Activated T-cell treated with anti-CD3 and anti-CD28 coated beads, Interleukin-2, amount 50 U/mL, for 72 hours (primary cell): ENCODE data around the gene DCUN1D1. TPM values are rescaled to one million over a fixed set of nuclear protein-coding genes. Genes with fewer than 3 reads are reported as not detected.
A peak's percentile ranks its signal among the peaks of the same experiment; 100 is the strongest.
"Not testable (repeated sequence)": the region's sequence is repeated elsewhere in the genome, so short reads cannot be mapped to it uniquely, and the experiment has no call there.

Experiments
- ATAC-seq, 2 donors: fragments of 150-1000 bp; cut with Tn5 transposase; replicated peaks in 1 of 2; 2 replicates each; pipeline ENCODE4 v1.10.0; 2021; ENCODE audit warnings: moderate library complexity in 2 of 2, mild to moderate bottlenecking in 1 of 2
- DNase-seq, 2 donors: peaks; one replicate each; pipeline ENCODE4 v3.0.0; 2021 to 2022; ENCODE audit warnings: mixed read lengths in 1 of 2
- H3K27ac Mint-ChIP-seq: one replicate; pipeline ENCODE4 v1.8.0; 2022; ENCODE audit warnings: mild to moderate bottlenecking, moderate library complexity, mixed read lengths
- H3K27me3 Mint-ChIP-seq: one replicate; pipeline ENCODE4 v1.8.0; 2022; ENCODE audit warnings: low read depth, mixed read lengths
- H3K36me3 Mint-ChIP-seq, 2 donors: one replicate each; pipeline ENCODE4 v1.8.0; 2022; ENCODE audit warnings: mixed read lengths in 2 of 2, mild to moderate bottlenecking in 1 of 2; ENCODE audit not compliant: insufficient read depth in 2 of 2
- H3K4me1 Mint-ChIP-seq: one replicate; pipeline ENCODE4 v1.8.0; 2022; ENCODE audit warnings: low read depth, mixed read lengths
- H3K4me3 Mint-ChIP-seq, 2 donors: one replicate each; pipeline ENCODE4 v1.8.0; 2022; ENCODE audit warnings: mild to moderate bottlenecking in 2 of 2, mixed read lengths in 2 of 2, moderate library complexity in 2 of 2
- H3K9me3 Mint-ChIP-seq, 2 donors: one replicate each; pipeline ENCODE4 v1.8.0; 2022; ENCODE audit warnings: mixed read lengths in 2 of 2
- total RNA-seq, 2 donors: library from RNA; stranded (reverse); gene quantifications; one replicate each; pipeline ENCODE4 v1.2.3, GENCODE V29; 2022

Gene DCUN1D1
- total RNA-seq, 2 donors from 2014 or later: 43.6 to 44.6 TPM

GRCh38 chr3:182993486-182994201, 13.3 kb upstream of the DCUN1D1 start:
- not testable (repeated sequence) for H3K4me1 Mint-ChIP-seq, H3K27me3 Mint-ChIP-seq, H3K4me3 Mint-ChIP-seq, H3K27ac Mint-ChIP-seq, H3K36me3 Mint-ChIP-seq, ATAC-seq, H3K9me3 Mint-ChIP-seq, DNase-seq

- H3K27ac Mint-ChIP-seq: no peak overlapping the region
- H3K27me3 Mint-ChIP-seq: no peaks in the 10 kb centered on the region
- H3K4me1 Mint-ChIP-seq: no peaks in the 10 kb centered on the region
These were observed 9.2 kb upstream of the DCUN1D1 start for GRCh38 chr3:182989566-182989965.

GRCh38 chr3:182986021-182986420, 5.7 kb upstream of the DCUN1D1 start:
- H3K27me3 Mint-ChIP-seq: no peaks in the 10 kb centered on the region
- ATAC-seq (no peak), DNase-seq (no peak)
- H3K4me1 Mint-ChIP-seq: no peaks in the 10 kb centered on the region
- no peak overlapping the region for H3K4me3 Mint-ChIP-seq
- H3K36me3 Mint-ChIP-seq: no peaks in the 10 kb centered on the region
- H3K9me3 Mint-ChIP-seq: no peaks in the 10 kb centered on the region
- no peak overlapping the region for H3K27ac Mint-ChIP-seq

More at GRCh38 chr3:182989566-182989965, 9.2 kb upstream of the DCUN1D1 start:
- peak in 1 of 2 donors; percentile 13 for ATAC-seq
- H3K36me3 Mint-ChIP-seq: peaks cover 0 to 1% of the 10 kb centered on the region in 2 donors
- H3K4me3 Mint-ChIP-seq: no peak overlapping the region
- peaks cover 3 to 4% of the 10 kb centered on the region in 2 donors for H3K9me3 Mint-ChIP-seq
- no peak for DNase-seq

GRCh38 chr3:182983876-182984275, 3.5 kb upstream of the DCUN1D1 start:
- no peak for ATAC-seq
- H3K4me1 Mint-ChIP-seq: peaks cover 7% of the 10 kb centered on the region
- peaks cover 0 to 3% of the 10 kb centered on the region in 2 donors for H3K36me3 Mint-ChIP-seq
- H3K27me3 Mint-ChIP-seq: no peaks in the 10 kb centered on the region
- H3K9me3 Mint-ChIP-seq: no peaks in the 10 kb centered on the region
- no peak overlapping the region for H3K4me3 Mint-ChIP-seq
- no peak overlapping the region for H3K27ac Mint-ChIP-seq
- DNase-seq: no peak

GRCh38 chr3:182981038-182981380, 671 bp upstream of the DCUN1D1 start:
- peak in 1 of 2 donors; percentile 1 for ATAC-seq
- H3K4me1 Mint-ChIP-seq: peaks cover 27% of the 10 kb centered on the region
- H3K27me3 Mint-ChIP-seq: no peaks in the 10 kb centered on the region
- peak overlapping the region; percentile 68 to 74 for H3K4me3 Mint-ChIP-seq
- no peak for DNase-seq
- H3K9me3 Mint-ChIP-seq: no peaks in the 10 kb centered on the region
- H3K27ac Mint-ChIP-seq: peak overlapping the region; percentile 75
- peaks cover 0 to 3% of the 10 kb centered on the region in 2 donors for H3K36me3 Mint-ChIP-seq

- H3K9me3 Mint-ChIP-seq: no peaks in the 10 kb centered on the region
- H3K4me1 Mint-ChIP-seq: peaks cover 34% of the 10 kb centered on the region
- peak overlapping the region; percentile 98 for H3K27ac Mint-ChIP-seq
- ATAC-seq: peak in 1 of 2 donors; percentile 0
- peak; percentile 7 to 35 for DNase-seq
- H3K27me3 Mint-ChIP-seq: no peaks in the 10 kb centered on the region
- H3K36me3 Mint-ChIP-seq: peaks cover 0 to 3% of the 10 kb centered on the region in 2 donors
- peak overlapping the region; percentile 93 to 98 for H3K4me3 Mint-ChIP-seq
These were observed 605 bp downstream of the DCUN1D1 start for GRCh38 chr3:182979674-182980191.

GRCh38 chr3:182979103-182979673, 1.1 kb downstream of the DCUN1D1 start:
- peaks cover 0 to 3% of the 10 kb centered on the region in 2 donors for H3K36me3 Mint-ChIP-seq
- no peaks in the 10 kb centered on the region for H3K27me3 Mint-ChIP-seq
- peak overlapping the region; percentile 93 to 98 for H3K4me3 Mint-ChIP-seq
- no peak for DNase-seq
- peak overlapping the region; percentile 98 for H3K27ac Mint-ChIP-seq
- no peaks in the 10 kb centered on the region for H3K9me3 Mint-ChIP-seq
- H3K4me1 Mint-ChIP-seq: peaks cover 34% of the 10 kb centered on the region
- ATAC-seq: no peak

GRCh38 chr3:182978387-182978786, 2.0 kb downstream of the DCUN1D1 start:
- H3K9me3 Mint-ChIP-seq: no peaks in the 10 kb centered on the region
- peaks cover 34% of the 10 kb centered on the region for H3K4me1 Mint-ChIP-seq
- H3K4me3 Mint-ChIP-seq: peak overlapping the region; percentile 93 to 98
- H3K27me3 Mint-ChIP-seq: no peaks in the 10 kb centered on the region
- H3K36me3 Mint-ChIP-seq: peaks cover 0 to 3% of the 10 kb centered on the region in 2 donors
- H3K27ac Mint-ChIP-seq: no peak overlapping the region
- DNase-seq (no peak), ATAC-seq (no peak)

GRCh38 chr3:182973047-182973446, 7.3 kb downstream of the DCUN1D1 start:
- DNase-seq (no peak), ATAC-seq (no peak)
- H3K27me3 Mint-ChIP-seq: no peaks in the 10 kb centered on the region
- H3K36me3 Mint-ChIP-seq: no peaks in the 10 kb centered on the region
- no peaks in the 10 kb centered on the region for H3K9me3 Mint-ChIP-seq
- peaks cover 56% of the 10 kb centered on the region for H3K4me1 Mint-ChIP-seq
- H3K27ac Mint-ChIP-seq: no peak overlapping the region
- H3K4me3 Mint-ChIP-seq: no peak overlapping the region

GRCh38 chr3:182972387-182972786, 8.0 kb downstream of the DCUN1D1 start:
- DNase-seq: no peak
- Mint-ChIP-seq H3K9me3 (no peaks in the 10 kb centered on the region), H3K27ac (no peak overlapping the region), H3K4me3 (no peak overlapping the region), H3K27me3 (no peaks in the 10 kb centered on the region), H3K4me1 (peaks cover 58% of the 10 kb centered on the region), H3K36me3 (no peaks in the 10 kb centered on the region)
- no peak for ATAC-seq

- Mint-ChIP-seq H3K4me3 (no peak overlapping the region), H3K27me3 (no peaks in the 10 kb centered on the region), H3K9me3 (no peaks in the 10 kb centered on the region), H3K4me1 (peaks cover 62% of the 10 kb centered on the region), H3K36me3 (no peaks in the 10 kb centered on the region), H3K27ac (no peak overlapping the region)
- DNase-seq: no peak
- ATAC-seq: no peak
These were observed 8.7 kb downstream of the DCUN1D1 start for GRCh38 chr3:182971637-182972036.

GRCh38 chr3:182970811-182971418, 9.4 kb downstream of the DCUN1D1 start:
- Mint-ChIP-seq H3K4me1 (peaks cover 65% of the 10 kb centered on the region), H3K27me3 (no peaks in the 10 kb centered on the region), H3K27ac (no peak overlapping the region), H3K9me3 (no peaks in the 10 kb centered on the region), H3K36me3 (no peaks in the 10 kb centered on the region), H3K4me3 (no peak overlapping the region)
- ATAC-seq (no peak), DNase-seq (no peak)

GRCh38 chr3:182969853-182970252, 10.5 kb downstream of the DCUN1D1 start:
- Mint-ChIP-seq H3K27ac (no peak overlapping the region), H3K4me3 (no peak overlapping the region), H3K36me3 (peaks cover 0 to under 1% of the 10 kb centered on the region in 2 donors), H3K9me3 (no peaks in the 10 kb centered on the region), H3K4me1 (peaks cover 65% of the 10 kb centered on the region), H3K27me3 (no peaks in the 10 kb centered on the region)
- ATAC-seq (no peak), DNase-seq (no peak)
